ENCODE results near the gene CDK5RAP2. TPM values are rescaled to one million over a fixed set of nuclear protein-coding genes. Genes with fewer than 3 reads are reported as not detected.
"Not testable (repeated sequence)": the region's sequence is repeated elsewhere in the genome, so short reads cannot be mapped to it uniquely, and the experiment has no call there.

The CDK5RAP2 gene
- polyA plus RNA-seq, 1 experiment: 28.1 TPM

DNA sequence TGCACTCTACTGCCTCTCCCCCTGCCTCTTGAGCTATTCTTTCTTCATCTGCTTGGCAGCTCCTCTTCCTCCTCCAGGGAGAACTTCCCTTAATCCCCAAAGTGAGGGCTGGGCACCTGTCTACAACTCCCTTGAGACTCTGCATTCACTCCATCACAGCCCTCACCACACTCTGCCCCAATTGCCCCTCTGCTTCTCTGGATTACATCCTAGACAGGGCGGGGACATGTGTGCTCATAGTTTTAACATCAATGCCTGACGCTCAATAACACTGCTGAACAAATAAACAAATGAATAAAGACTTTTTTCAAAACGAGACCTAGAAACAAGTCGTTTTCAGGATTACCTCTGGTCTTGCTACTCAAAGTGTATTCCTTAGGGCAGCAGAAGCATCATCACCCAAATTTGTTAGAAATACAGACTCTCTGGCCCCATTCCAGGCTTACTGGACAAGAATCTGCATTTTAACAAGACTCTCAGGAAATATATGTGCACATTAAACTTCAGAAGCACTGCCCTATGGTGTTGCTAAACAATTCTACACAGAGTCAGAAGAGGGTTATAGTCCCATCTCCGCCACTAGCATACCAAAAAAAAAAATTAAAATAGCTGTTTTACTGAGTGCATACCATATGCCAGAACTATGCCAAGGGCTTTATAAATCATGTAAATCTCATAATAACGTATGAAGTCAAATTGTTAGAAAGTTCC, 115.6 kb downstream of the CDK5RAP2 start:
- DNase-seq (ENCODE audit: low read depth): no peak
- H3K27me3 ChIP-seq (ENCODE audit: control insufficient read depth, insufficient read depth, low read length): no peaks in the 10 kb centered on the region
- peaks cover 9% of the 10 kb centered on the region for H3K36me3 ChIP-seq (ENCODE audit: control insufficient read depth, insufficient read depth, low read length)
- CTCF ChIA-PET: interaction anchor here (1.3 kb wide), 1 partner anchor 14 kb away, joined by 3 read pairs; no protein-coding TSS in a partner anchor
- TF ChIP-seq, protein P1, sequence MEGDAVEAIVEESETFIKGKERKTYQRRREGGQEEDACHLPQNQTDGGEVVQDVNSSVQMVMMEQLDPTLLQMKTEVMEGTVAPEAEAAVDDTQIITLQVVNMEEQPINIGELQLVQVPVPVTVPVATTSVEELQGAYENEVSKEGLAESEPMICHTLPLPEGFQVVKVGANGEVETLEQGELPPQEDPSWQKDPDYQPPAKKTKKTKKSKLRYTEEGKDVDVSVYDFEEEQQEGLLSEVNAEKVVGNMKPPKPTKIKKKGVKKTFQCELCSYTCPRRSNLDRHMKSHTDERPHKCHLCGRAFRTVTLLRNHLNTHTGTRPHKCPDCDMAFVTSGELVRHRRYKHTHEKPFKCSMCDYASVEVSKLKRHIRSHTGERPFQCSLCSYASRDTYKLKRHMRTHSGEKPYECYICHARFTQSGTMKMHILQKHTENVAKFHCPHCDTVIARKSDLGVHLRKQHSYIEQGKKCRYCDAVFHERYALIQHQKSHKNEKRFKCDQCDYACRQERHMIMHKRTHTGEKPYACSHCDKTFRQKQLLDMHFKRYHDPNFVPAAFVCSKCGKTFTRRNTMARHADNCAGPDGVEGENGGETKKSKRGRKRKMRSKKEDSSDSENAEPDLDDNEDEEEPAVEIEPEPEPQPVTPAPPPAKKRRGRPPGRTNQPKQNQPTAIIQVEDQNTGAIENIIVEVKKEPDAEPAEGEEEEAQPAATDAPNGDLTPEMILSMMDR (IDR thresholded peaks at IDR 0.05; ENCODE audit: insufficient read depth, low read depth, low read length): no peak
- no peak overlapping the region for H3K4me3 ChIP-seq (ENCODE audit: low read depth, low read length)
- POLR2A ChIA-PET: no interaction called here

DNA sequence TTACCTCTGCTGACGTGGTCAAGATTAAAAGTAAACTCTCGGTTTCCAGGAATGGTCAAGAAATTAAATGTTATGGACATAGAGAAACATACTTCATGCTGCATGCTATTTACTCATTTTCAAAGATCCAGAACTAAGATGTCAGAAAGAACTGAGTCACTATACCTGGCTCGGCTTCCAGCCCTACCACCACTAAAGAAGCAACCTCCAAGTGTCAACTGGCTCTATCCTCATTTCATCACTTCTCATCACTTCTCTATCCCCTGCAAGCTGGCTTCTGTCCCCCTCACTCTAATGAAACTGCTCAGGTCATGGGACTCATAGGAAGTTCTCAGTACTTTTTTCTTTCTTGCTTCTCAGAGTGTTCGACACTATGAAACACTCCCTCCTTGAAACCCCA, 116.2 kb downstream of the CDK5RAP2 start:
- Histone ChIP-seq H3K36me3 (ENCODE audit: control insufficient read depth, insufficient read depth, low read length) (peaks cover 9% of the 10 kb centered on the region), H3K4me3 (ENCODE audit: low read depth, low read length) (no peak overlapping the region), H3K27me3 (ENCODE audit: control insufficient read depth, insufficient read depth, low read length) (no peaks in the 10 kb centered on the region)
- CTCF ChIA-PET: interaction anchor here (1.3 kb wide), 1 partner anchor 14 kb away, joined by 3 read pairs; no protein-coding TSS in a partner anchor
- POLR2A ChIA-PET: no interaction called here
- no peak for DNase-seq (ENCODE audit: low read depth)
- TF ChIP-seq, protein P1 (IDR thresholded peaks at IDR 0.05; ENCODE audit: insufficient read depth, low read depth, low read length): no peak

DNA sequence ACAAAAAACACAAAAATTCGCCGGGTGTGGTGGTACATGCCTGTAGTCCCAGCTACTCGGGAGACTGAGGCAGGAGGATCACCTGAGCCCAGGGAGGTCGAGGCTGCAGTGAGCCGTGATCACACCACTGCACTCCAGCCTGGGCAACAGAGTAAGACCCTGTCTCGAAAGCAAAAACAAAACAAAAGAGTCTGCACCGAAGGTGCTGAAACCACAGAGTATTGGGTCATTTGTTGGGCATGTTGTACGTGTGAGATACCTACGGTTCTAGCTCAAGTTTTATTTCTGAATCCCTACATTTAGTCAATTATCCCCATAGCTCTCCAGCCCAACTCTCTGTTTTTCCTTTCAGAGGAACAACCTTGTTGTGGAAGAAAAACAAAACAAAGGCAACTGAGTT, 118.3 kb downstream of the CDK5RAP2 start:
- DNase-seq (ENCODE audit: low read depth); H3K36me3 ChIP-seq (ENCODE audit: control insufficient read depth, insufficient read depth, low read length); H3K27me3 ChIP-seq (ENCODE audit: control insufficient read depth, insufficient read depth, low read length); H3K4me3 ChIP-seq (ENCODE audit: low read depth, low read length); POLR2A ChIA-PET: not testable (repeated sequence)
- CTCF ChIA-PET: interaction anchor here (1.1 kb wide), 1 partner anchor 14 kb away, joined by 3 read pairs; no protein-coding TSS in a partner anchor

DNA sequence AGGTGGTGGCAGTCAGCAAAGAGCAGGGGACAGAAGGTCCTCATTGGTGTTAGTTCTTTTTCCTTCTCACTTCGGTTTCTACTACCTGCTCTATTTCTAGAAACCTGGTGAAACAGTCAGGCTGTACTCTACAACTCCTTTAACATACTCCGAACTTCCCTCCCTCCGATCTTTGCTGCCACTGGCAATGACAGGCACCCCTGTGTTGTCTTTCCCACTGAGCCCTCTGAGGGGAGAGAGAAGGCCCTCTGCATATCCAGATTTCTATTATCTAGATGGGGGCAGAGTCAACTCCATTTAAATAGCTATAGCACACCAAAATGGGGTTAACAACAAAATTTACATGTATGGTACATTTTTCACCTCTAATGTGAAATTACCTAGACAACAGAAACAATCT, 123.7 kb downstream of the CDK5RAP2 start:
- Histone ChIP-seq H3K4me3 (ENCODE audit: low read depth, low read length) (no peak overlapping the region), H3K36me3 (ENCODE audit: control insufficient read depth, insufficient read depth, low read length) (peaks cover 2% of the 10 kb centered on the region; the same call in 1 of the 2 replicates), H3K27me3 (ENCODE audit: control insufficient read depth, insufficient read depth, low read length) (no peaks in the 10 kb centered on the region)
- ChIA-PET CTCF (no interaction called here), POLR2A (no interaction called here)
- no peak for DNase-seq (ENCODE audit: low read depth)
- TF ChIP-seq, protein P1 (IDR thresholded peaks at IDR 0.05; ENCODE audit: insufficient read depth, low read depth, low read length): no peak

DNA sequence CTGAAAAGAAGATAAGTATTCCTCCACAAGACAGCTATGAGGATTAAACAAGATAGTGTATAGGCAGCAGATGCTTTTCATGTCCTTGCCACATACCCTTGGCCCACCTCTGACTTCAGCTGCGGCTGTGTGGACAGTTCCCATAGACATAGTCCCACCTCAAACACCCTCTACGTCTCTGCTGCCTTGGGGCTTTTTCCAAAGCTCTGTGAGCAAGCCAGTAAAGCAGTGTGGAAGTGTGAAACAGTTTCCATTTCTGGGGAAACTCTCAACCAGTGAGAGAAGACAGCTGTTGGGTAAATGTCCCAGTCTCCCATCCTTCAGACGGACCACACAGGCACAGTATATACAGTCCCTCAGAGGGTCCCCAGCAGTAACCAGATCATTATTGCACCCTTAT, 125.5 kb downstream of the CDK5RAP2 start:
- TF ChIP-seq, protein P1 (IDR thresholded peaks at IDR 0.05; ENCODE audit: insufficient read depth, low read depth, low read length): no peak
- no peak overlapping the region for H3K4me3 ChIP-seq (ENCODE audit: low read depth, low read length)
- CTCF ChIA-PET: no interaction called here
- POLR2A ChIA-PET: no interaction called here
- no peak for DNase-seq (ENCODE audit: low read depth)
- no peaks in the 10 kb centered on the region for H3K27me3 ChIP-seq (ENCODE audit: control insufficient read depth, insufficient read depth, low read length)
- peaks cover 2% of the 10 kb centered on the region; the same call in 1 of the 2 replicates for H3K36me3 ChIP-seq (ENCODE audit: control insufficient read depth, insufficient read depth, low read length)

DNA sequence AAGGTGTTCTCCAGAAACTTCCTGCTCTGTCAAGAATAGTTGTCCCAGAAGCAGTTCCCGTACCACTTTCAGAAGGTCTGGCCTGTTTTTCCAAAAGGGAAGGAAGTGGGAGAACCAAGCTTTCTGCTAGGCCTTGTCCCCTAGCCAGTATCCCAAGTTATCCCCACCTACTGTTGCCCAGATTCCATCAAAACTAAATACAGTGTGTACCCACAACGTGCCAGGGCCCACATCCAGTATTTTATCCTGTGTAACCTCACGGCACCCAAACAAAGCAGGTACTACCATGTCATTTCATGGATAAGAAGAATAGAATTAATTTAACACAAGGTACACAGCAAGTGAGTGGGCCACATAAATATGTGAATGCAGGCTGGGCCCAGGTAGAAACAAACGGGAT, 126.2 kb downstream of the CDK5RAP2 start:
- Histone ChIP-seq H3K27me3 (ENCODE audit: control insufficient read depth, insufficient read depth, low read length) (no peaks in the 10 kb centered on the region), H3K4me3 (ENCODE audit: low read depth, low read length) (no peak overlapping the region), H3K36me3 (ENCODE audit: control insufficient read depth, insufficient read depth, low read length) (peaks cover 2% of the 10 kb centered on the region; the same call in 1 of the 2 replicates)
- CTCF ChIA-PET: no interaction called here
- no peak for DNase-seq (ENCODE audit: low read depth)
- POLR2A ChIA-PET: no interaction called here
- TF ChIP-seq, protein P1 (IDR thresholded peaks at IDR 0.05; ENCODE audit: insufficient read depth, low read depth, low read length): no peak

All from BJ (cell line).